Measurements from ENCODE around the gene UVRAG. TPM values are rescaled to one million over a fixed set of nuclear protein-coding genes. Genes with fewer than 3 reads are reported as not detected.
A peak's percentile ranks its signal among the peaks of the same experiment; 100 is the strongest.

Gene UVRAG
- total RNA-seq, 1 experiment from 2014 or later: 13.0 TPM

DNA sequence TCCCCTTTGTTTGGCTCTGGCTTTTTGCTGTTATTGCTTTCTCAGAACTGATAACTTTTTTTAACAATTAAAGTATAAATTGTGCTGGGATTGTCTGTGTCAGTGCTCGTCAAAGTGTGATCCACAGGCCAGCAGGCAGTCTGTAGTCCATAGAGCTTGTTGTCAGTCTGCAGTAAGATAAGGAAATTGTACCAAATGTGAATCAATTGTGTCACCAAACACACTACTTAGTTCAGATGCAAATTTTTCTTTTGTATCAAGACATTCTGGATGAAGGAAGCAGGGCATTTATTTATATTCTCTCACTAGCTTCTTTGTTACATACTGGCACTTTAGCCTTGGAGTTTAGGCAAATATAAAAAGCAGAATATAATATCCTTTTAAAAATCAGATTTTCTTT is 270.3 kb downstream of the UVRAG start:
- Histone ChIP-seq H4K20me1 (ENCODE audit: low read length) (no peaks in the 10 kb centered on the region), H3K9me3 (ENCODE audit: low read length) (no peaks in the 10 kb centered on the region), H3K27ac (ENCODE audit: low read length) (no peak overlapping the region), H2AFZ (ENCODE audit: low read length) (no peak overlapping the region), H3K36me3 (ENCODE audit: low read depth, low read length) (no peaks in the 10 kb centered on the region), H3K27me3 (ENCODE audit: low read length) (no peaks in the 10 kb centered on the region), H3F3A (ENCODE audit: low read length, unreplicated experiment) (no peaks in the 10 kb centered on the region), H3K4me1 (ENCODE audit: insufficient read depth, low read length) (peaks cover 14% of the 10 kb centered on the region), H3K4me2 (ENCODE audit: low read length) (no peak overlapping the region), H3K9me2 (replicated peaks; ENCODE audit: low read length) (no peaks in the 10 kb centered on the region), H3K4me3 (ENCODE audit: low read length) (no peak overlapping the region), H3K79me2 (ENCODE audit: low read length) (no peaks in the 10 kb centered on the region), H3K9ac (ENCODE audit: low read length) (no peak overlapping the region)
- intact Hi-C loops (cut with micrococcal nuclease): loop anchor here (10.0 kb wide), 1 partner anchor 60 kb away; no protein-coding TSS in a partner anchor
- no peak for DNase-seq
- POLR2A ChIA-PET (ENCODE audit: unreplicated experiment): no interaction called here
- ATAC-seq: no peak
- CTCF ChIA-PET: no interaction called here
- no TSS peak for BruUV-seq (replicated peaks)
- TF ChIP-seq EZH2phosphoT487 (IDR thresholded peaks at IDR 0.05; ENCODE audit: borderline replicate concordance, low read length): no peak
- TF ChIP-seq, protein P1, sequence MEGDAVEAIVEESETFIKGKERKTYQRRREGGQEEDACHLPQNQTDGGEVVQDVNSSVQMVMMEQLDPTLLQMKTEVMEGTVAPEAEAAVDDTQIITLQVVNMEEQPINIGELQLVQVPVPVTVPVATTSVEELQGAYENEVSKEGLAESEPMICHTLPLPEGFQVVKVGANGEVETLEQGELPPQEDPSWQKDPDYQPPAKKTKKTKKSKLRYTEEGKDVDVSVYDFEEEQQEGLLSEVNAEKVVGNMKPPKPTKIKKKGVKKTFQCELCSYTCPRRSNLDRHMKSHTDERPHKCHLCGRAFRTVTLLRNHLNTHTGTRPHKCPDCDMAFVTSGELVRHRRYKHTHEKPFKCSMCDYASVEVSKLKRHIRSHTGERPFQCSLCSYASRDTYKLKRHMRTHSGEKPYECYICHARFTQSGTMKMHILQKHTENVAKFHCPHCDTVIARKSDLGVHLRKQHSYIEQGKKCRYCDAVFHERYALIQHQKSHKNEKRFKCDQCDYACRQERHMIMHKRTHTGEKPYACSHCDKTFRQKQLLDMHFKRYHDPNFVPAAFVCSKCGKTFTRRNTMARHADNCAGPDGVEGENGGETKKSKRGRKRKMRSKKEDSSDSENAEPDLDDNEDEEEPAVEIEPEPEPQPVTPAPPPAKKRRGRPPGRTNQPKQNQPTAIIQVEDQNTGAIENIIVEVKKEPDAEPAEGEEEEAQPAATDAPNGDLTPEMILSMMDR (conservative IDR thresholded peaks at IDR 0.05; ENCODE audit: low read depth, low read length): no peak

DNA sequence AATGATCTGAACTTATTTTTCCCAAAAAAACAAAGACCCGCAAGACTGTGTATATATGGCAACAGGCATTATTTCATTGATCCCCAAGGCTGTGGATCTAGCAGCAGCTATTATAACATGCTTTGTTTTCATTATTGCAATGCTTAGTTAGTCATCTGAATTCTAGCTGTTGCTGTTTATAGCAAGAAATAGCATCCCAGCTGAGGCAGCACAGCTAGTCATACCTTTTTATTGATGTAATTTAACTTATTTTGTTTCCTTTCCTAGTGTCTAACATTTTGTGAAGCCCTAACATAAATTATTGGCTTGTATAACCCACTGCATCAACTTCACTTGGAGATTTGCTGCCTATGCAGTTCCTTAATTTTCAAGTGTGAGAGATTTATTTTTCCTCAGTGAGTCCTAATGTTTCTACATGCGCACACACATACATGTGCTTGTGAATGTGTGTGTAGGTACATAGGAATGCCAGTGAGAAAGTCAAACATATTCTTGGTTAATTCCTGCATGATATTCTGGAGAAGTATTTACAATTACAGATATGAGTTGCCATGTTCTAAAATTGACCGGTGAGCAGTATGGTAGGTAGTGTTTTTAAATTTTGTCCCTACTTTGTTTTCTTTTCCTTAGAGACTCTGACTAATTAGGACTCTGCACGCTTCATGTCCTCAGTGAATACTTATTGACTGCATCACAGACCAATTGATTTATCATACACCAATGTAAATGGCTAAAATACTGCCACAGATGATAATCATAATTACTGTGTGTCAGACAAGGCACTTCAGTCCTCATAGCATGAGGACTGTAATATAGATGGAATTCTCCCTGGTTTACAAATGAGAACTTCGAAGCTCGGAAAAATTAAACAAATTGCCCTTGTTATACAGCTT is 272.0 kb downstream of the UVRAG start:
- no TSS peak for BruUV-seq (replicated peaks)
- peaks cover 14% of the 10 kb centered on the region for H3K4me1 ChIP-seq (ENCODE audit: insufficient read depth, low read length)
- no peak overlapping the region for H3K27ac ChIP-seq (ENCODE audit: low read length)
- no peak overlapping the region for H3K9ac ChIP-seq (ENCODE audit: low read length)
- H3K4me3 ChIP-seq (ENCODE audit: low read length): no peak overlapping the region
- H3K9me3 ChIP-seq (ENCODE audit: low read length): no peaks in the 10 kb centered on the region
- ChIA-PET CTCF (no interaction called here), POLR2A (ENCODE audit: unreplicated experiment) (interaction anchor here (0.6 kb wide), 1 partner anchor 28 kb away, joined by 4 read pairs; no protein-coding TSS in a partner anchor)
- H2AFZ ChIP-seq (ENCODE audit: low read length): no peak overlapping the region
- ATAC-seq (peak; percentile 24; the same call in 1 of the 2 replicates), DNase-seq (no peak)
- H3K4me2 ChIP-seq (ENCODE audit: low read length): no peak overlapping the region
- intact Hi-C loops (cut with micrococcal nuclease): loop anchor here (10.0 kb wide), 1 partner anchor 58 kb away; no protein-coding TSS in a partner anchor
- no peaks in the 10 kb centered on the region for H3K27me3 ChIP-seq (ENCODE audit: low read length)
- H4K20me1 ChIP-seq (ENCODE audit: low read length): no peaks in the 10 kb centered on the region
- TF ChIP-seq EZH2phosphoT487 (IDR thresholded peaks at IDR 0.05; ENCODE audit: borderline replicate concordance, low read length): no peak
- TF ChIP-seq EZH2 (IDR thresholded peaks at IDR 0.05; ENCODE audit: low read length, unreplicated experiment): no peak
- TF ChIP-seq, protein P1 (conservative IDR thresholded peaks at IDR 0.05; ENCODE audit: low read depth, low read length): no peak
- no peaks in the 10 kb centered on the region for H3K36me3 ChIP-seq (ENCODE audit: low read depth, low read length)
- no peaks in the 10 kb centered on the region for H3K9me2 ChIP-seq (replicated peaks; ENCODE audit: low read length)
- no peaks in the 10 kb centered on the region for H3K79me2 ChIP-seq (ENCODE audit: low read length)
- no peaks in the 10 kb centered on the region for H3F3A ChIP-seq (ENCODE audit: low read length, unreplicated experiment)

DNA sequence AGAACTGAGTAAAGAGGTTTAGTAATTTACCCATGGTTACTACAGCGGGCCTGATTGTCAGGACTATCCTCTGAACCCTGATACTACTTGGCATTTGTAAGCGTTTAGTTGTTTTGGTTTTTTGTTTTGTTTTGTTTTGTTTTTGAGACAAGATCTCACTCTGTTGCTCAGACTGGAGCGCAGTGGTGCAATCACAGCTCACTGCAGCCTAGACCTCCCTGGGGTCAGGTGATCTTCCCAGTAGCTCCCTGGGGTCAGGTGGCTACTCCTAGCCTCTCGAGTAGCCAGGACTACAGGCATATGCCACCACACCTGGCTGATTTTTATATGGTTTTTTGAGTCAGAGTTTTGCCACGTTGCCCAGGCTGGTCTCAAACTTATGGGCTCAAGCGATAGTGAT is 272.7 kb downstream of the UVRAG start:
- no peak for DNase-seq
- BruUV-seq (replicated peaks): no TSS peak
- no peak overlapping the region for H3K4me2 ChIP-seq (ENCODE audit: low read length)
- ATAC-seq: no peak
- H3K4me1 ChIP-seq (ENCODE audit: insufficient read depth, low read length): peaks cover 14% of the 10 kb centered on the region
- no peak overlapping the region for H3K27ac ChIP-seq (ENCODE audit: low read length)
- TF ChIP-seq EZH2 (IDR thresholded peaks at IDR 0.05; ENCODE audit: low read length, unreplicated experiment) (no peak), EZH2phosphoT487 (IDR thresholded peaks at IDR 0.05; ENCODE audit: borderline replicate concordance, low read length) (no peak)
- TF ChIP-seq, protein P1 (conservative IDR thresholded peaks at IDR 0.05; ENCODE audit: low read depth, low read length): no peak
- H4K20me1 ChIP-seq (ENCODE audit: low read length): no peaks in the 10 kb centered on the region
- ChIA-PET CTCF (no interaction called here), POLR2A (ENCODE audit: unreplicated experiment) (no interaction called here)
- intact Hi-C loops (cut with micrococcal nuclease): loop anchor here (10.0 kb wide), 1 partner anchor 57 kb away; no protein-coding TSS in a partner anchor
- no peaks in the 10 kb centered on the region for H3K9me3 ChIP-seq (ENCODE audit: low read length)
- no peak overlapping the region for H3K4me3 ChIP-seq (ENCODE audit: low read length)
- H2AFZ ChIP-seq (ENCODE audit: low read length): no peak overlapping the region
- no peaks in the 10 kb centered on the region for H3K36me3 ChIP-seq (ENCODE audit: low read depth, low read length)
- no peaks in the 10 kb centered on the region for H3K27me3 ChIP-seq (ENCODE audit: low read length)
- H3F3A ChIP-seq (ENCODE audit: low read length, unreplicated experiment): no peaks in the 10 kb centered on the region
- no peak overlapping the region for H3K9ac ChIP-seq (ENCODE audit: low read length)
- no peaks in the 10 kb centered on the region for H3K79me2 ChIP-seq (ENCODE audit: low read length)
- no peaks in the 10 kb centered on the region for H3K9me2 ChIP-seq (replicated peaks; ENCODE audit: low read length)

All from PC-3 (cell line).